Fibroblast of lung (primary cell): ENCODE data around the gene C10orf90.

Source experiments
- EZH2 ChIP-seq: IDR thresholded peaks from 2 replicates; pipeline ENCODE4 v1.5.1; 2012; ENCODE audit warnings: low read length, control low read depth, mild to moderate bottlenecking; ENCODE audit errors: missing control alignments
- TF ChIP-seq, protein P1 (sequence below), 2 donors: IDR thresholded peaks in 1 of 2; conservative IDR thresholded peaks in 1 of 2; 1 replicate in 1 of 2; 2 replicates in 1 of 2; pipeline ENCODE4 v1.5.1; 2011 to 2012; ENCODE audit warnings: low read length in 2 of 2, control low read depth in 1 of 2, inconsistent platforms in 1 of 2, low read depth in 1 of 2, mild to moderate bottlenecking in 1 of 2

GRCh38 chr10:126481181-126481580 is 189.3 kb downstream of the C10orf90 start:
- TF ChIP-seq, protein P1, sequence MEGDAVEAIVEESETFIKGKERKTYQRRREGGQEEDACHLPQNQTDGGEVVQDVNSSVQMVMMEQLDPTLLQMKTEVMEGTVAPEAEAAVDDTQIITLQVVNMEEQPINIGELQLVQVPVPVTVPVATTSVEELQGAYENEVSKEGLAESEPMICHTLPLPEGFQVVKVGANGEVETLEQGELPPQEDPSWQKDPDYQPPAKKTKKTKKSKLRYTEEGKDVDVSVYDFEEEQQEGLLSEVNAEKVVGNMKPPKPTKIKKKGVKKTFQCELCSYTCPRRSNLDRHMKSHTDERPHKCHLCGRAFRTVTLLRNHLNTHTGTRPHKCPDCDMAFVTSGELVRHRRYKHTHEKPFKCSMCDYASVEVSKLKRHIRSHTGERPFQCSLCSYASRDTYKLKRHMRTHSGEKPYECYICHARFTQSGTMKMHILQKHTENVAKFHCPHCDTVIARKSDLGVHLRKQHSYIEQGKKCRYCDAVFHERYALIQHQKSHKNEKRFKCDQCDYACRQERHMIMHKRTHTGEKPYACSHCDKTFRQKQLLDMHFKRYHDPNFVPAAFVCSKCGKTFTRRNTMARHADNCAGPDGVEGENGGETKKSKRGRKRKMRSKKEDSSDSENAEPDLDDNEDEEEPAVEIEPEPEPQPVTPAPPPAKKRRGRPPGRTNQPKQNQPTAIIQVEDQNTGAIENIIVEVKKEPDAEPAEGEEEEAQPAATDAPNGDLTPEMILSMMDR (conservative IDR thresholded peaks at IDR 0.05 in 1 of 2, IDR thresholded peaks at IDR 0.05 in 1 of 2; ENCODE audit: low read depth in 1 of 2, low read length in 2 of 2) = no peak
- TF ChIP-seq EZH2 = no peak
